ENCODE results near the gene C1orf122. TPM values are rescaled to one million over a fixed set of nuclear protein-coding genes. Genes with fewer than 3 reads are reported as not detected.
"Not testable (repeated sequence)": the region's sequence is repeated elsewhere in the genome, so short reads cannot be mapped to it uniquely, and the experiment has no call there.

Gene C1orf122
- total RNA-seq: 10 to 100 TPM; 36.7 to 43.7 TPM
- long read RNA-seq, transcript C1orf122-204 (3 exons, 1,234 nt): major isoform, 29 of 42 reads
- long read RNA-seq, transcript C1orf122-202 (2 exons, 2,229 nt): minor isoform, 9 of 42 reads
- long read RNA-seq, partial matches to known transcripts: 1 of 42 reads
- long read RNA-seq, other reads (novel, unspliced or antisense): 2 of 42 reads

GRCh38 chr1:37807555-37808368 is at the start of gene C1orf122, which contains the start of gene YRDC:
TSS of gene C1orf122 (plus strand) at chr1:37807790. CDS start at chr1:37808405, 615 bp downstream.
TSS of gene YRDC (minus strand) at chr1:37808208. CDS start at chr1:37808180, 28 bp downstream.
- intact Hi-C loops (cut with DNase I, micrococcal nuclease): no loop called here
- DNase-seq (peak; percentile 96 to 98), ATAC-seq (peak; percentile 90)

GRCh38 chr1:37759451-37759850 is 48.1 kb upstream of the C1orf122 start:
- no peak for ATAC-seq
- DNase-seq: no peak
- intact Hi-C loops (cut with DNase I, micrococcal nuclease): no loop called here

GRCh38 chr1:37761416-37762095 is 46.0 kb upstream of the C1orf122 start:
- DNase-seq: no peak
- intact Hi-C loops (cut with DNase I, micrococcal nuclease): no loop called here
- no peak for ATAC-seq

- intact Hi-C loops (cut with DNase I, micrococcal nuclease): no loop called here
- ATAC-seq: no peak
- no peak for DNase-seq
Measured at GRCh38 chr1:37762516-37762915, 45.1 kb upstream of the C1orf122 start.

GRCh38 chr1:37763791-37764413 is 43.7 kb upstream of the C1orf122 start:
- ATAC-seq: no peak
- DNase-seq: no peak

GRCh38 chr1:37764414-37764825 is 43.2 kb upstream of the C1orf122 start:
- DNase-seq (peak in 1 of 2 donors; percentile 53), ATAC-seq (peak; percentile 71)
- intact Hi-C loops (cut with DNase I, micrococcal nuclease): no loop called here

More at GRCh38 chr1:37763791-37764413, 43.7 kb upstream of the C1orf122 start:
- intact Hi-C loops (cut with DNase I, micrococcal nuclease): no loop called here

GRCh38 chr1:37764888-37765441 is 42.6 kb upstream of the C1orf122 start, which contains the start of gene EPHA10:
TSS of gene EPHA10 (minus strand) at chr1:37765120. CDS start at chr1:37765066, 54 bp downstream.
- ATAC-seq (peak; percentile 26), DNase-seq (no peak)
- intact Hi-C loops (cut with DNase I, micrococcal nuclease): no loop called here

- DNase-seq (no peak), ATAC-seq (peak; percentile 45)
- intact Hi-C loops (cut with DNase I, micrococcal nuclease): no loop called here
Measured at GRCh38 chr1:37765916-37766664, 41.5 kb upstream of the C1orf122 start.

GRCh38 chr1:37767488-37767887 is 40.1 kb upstream of the C1orf122 start:
- intact Hi-C loops (cut with DNase I, micrococcal nuclease): no loop called here
- DNase-seq: no peak
- ATAC-seq: no peak

GRCh38 chr1:37771440-37771839 is 36.1 kb upstream of the C1orf122 start:
- intact Hi-C loops (cut with DNase I, micrococcal nuclease); DNase-seq; ATAC-seq: not testable (repeated sequence)

GRCh38 chr1:37776946-37777516 is 30.6 kb upstream of the C1orf122 start:
- intact Hi-C loops (cut with DNase I, micrococcal nuclease): no loop called here
- ATAC-seq: no peak
- no peak for DNase-seq

- intact Hi-C loops (cut with DNase I, micrococcal nuclease): no loop called here
- ATAC-seq (no peak), DNase-seq (no peak)
Measured at GRCh38 chr1:37778654-37779053, 28.9 kb upstream of the C1orf122 start.

GRCh38 chr1:37782491-37782890 is 25.1 kb upstream of the C1orf122 start:
- ATAC-seq: no peak

GRCh38 chr1:37792943-37793686 is 14.5 kb upstream of the C1orf122 start:
- peak in 1 of 2 donors; percentile 21 for DNase-seq
- ATAC-seq: no peak
- intact Hi-C loops (cut with DNase I, micrococcal nuclease): no loop called here

More at GRCh38 chr1:37782491-37782890, 25.1 kb upstream of the C1orf122 start:
- DNase-seq: no peak
- intact Hi-C loops (cut with DNase I, micrococcal nuclease): no loop called here

- DNase-seq: peak; percentile 34 to 63
- intact Hi-C loops (cut with DNase I, micrococcal nuclease): no loop called here
- ATAC-seq: peak; percentile 92
Measured at GRCh38 chr1:37793773-37794371, 13.7 kb upstream of the C1orf122 start, which contains the start of gene MANEAL. TSS of gene MANEAL (plus strand) at chr1:37793847. CDS start at chr1:37794183, 336 bp downstream.
